Left lung (tissue), 10 donors: ENCODE data around the gene CD1C. TPM values are rescaled to one million over a fixed set of nuclear protein-coding genes. Genes with fewer than 3 reads are reported as not detected.
"Not testable (repeated sequence)": the region's sequence is repeated elsewhere in the genome, so short reads cannot be mapped to it uniquely, and the experiment has no call there.

ENCODE experiments used
- ATAC-seq: fragments of 200-7000 bp; cut with Tn5 transposase; one replicate; pipeline ENCODE4 v1.9.1; 2020; ENCODE audit warnings: moderate library complexity
- DNase-seq, 4 donors: peaks; one replicate each; pipeline ENCODE4 v3.0.0-alpha.2; 2013 to 2020
- H3K27ac ChIP-seq, 2 donors: fragments of 200-600 bp; sonication (generic) in 1 of 2; one replicate each; pipeline versions ENCODE4 v1.5.0 to v1.8.0; 2020 to 2021
- H3K27me3 ChIP-seq, 2 donors: fragments of 200-600 bp; sonication (generic) in 1 of 2; one replicate each; pipeline versions ENCODE4 v1.5.0 to v1.8.0; 2020 to 2021
- H3K36me3 ChIP-seq, 2 donors: fragments of 200-600 bp; sonication (generic) in 1 of 2; one replicate each; pipeline versions ENCODE4 v1.5.0 to v1.8.0; 2020 to 2021
- H3K4me1 ChIP-seq, 2 donors: fragments of 200-600 bp; one replicate each; pipeline ENCODE4 v1.8.0; 2021
- H3K4me3 ChIP-seq, 2 donors: fragments of 200-600 bp; sonication (generic) in 1 of 2; one replicate each; pipeline versions ENCODE4 v1.5.0 to v1.8.0; 2020 to 2021; ENCODE audit warnings: mild to moderate bottlenecking in 1 of 2
- H3K9me3 ChIP-seq, 2 donors: fragments of 200-600 bp; sonication (generic) in 1 of 2; one replicate each; pipeline versions ENCODE4 v1.5.0 to v1.8.0; 2020 to 2021
- intact Hi-C, 2 donors: fragments of 100-400 bp; cut with DNase I; formaldehyde crosslinking; loops; one replicate each; pipeline versions ENCODE4 v1.11.2 to v1.14.2; 2022
- polyA plus RNA-seq, 6 donors: library from polyadenylated mRNA; unstranded; fragments of 120-200 nt; gene quantifications; one replicate each; pipeline ENCODE4 v1.2.1, GENCODE V29; 2013; ENCODE audit not compliant: insufficient read length in 6 of 6
- total RNA-seq, 2 donors: library from RNA; stranded (reverse); fragmentation: NEBNext Ultra II Directional; extraction: Animal tissue kit (Norgen Biotek cat#: 25700); gene quantifications; one replicate each; pipeline ENCODE4 v1.2.1, GENCODE V29; 2021
- TF ChIP-seq, protein P1 (sequence below), 2 donors: fragments of 200-600 bp; sonication (generic) in 1 of 2; IDR thresholded peaks; one replicate each; pipeline versions ENCODE4 v1.5.0 to v1.8.0; 2021; ENCODE audit warnings: antibody characterized with exemption in 2 of 2
- donor health status: DM: no; HTN: yes; CAD: no.
- donor health status: DM: no; HTN: no; CAD: no.

CD1C gene
- total and polyA plus RNA-seq, 8 donors = 0.76 to 2.8 (median 1.7) TPM

DNA sequence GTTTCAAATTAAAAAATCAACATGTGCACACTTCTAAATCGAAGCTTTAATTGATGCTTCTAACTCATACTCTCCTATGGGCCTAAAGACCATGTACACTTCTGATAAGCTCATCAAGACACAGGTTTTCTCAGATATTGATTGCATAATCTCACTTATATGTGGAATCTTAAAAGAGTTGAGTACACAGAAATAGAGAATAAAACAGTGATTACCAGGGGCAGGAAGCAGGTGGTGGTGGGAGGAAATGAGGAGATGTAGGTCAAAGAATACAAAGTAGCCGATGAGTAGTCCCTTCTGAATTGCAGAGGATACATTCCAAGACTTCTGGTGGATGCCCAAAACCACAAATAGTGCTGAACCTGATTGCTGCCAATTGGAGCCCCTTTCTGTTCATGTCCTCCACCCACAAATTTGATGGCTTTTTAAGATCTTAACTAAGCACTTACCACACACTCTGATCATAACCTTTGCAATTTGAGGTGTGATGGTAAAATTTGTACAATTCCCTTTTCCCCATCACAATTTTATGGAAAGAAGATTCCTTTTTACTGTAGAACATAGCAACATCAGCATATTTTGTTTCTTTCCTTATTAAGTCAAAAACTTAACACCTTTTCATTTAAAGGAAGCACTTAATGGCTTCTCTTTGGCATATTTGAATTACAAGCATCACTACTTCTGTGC, 44.9 kb downstream of the CD1C start:
- no peaks in the 10 kb centered on the region for H3K9me3 ChIP-seq
- no peak for DNase-seq
- no peak for ATAC-seq
- H3K36me3 ChIP-seq = no peaks in the 10 kb centered on the region
- H3K4me1 ChIP-seq = no peaks in the 10 kb centered on the region
- peaks cover 0 to 10% of the 10 kb centered on the region in 2 donors for H3K27me3 ChIP-seq
- TF ChIP-seq, protein P1, sequence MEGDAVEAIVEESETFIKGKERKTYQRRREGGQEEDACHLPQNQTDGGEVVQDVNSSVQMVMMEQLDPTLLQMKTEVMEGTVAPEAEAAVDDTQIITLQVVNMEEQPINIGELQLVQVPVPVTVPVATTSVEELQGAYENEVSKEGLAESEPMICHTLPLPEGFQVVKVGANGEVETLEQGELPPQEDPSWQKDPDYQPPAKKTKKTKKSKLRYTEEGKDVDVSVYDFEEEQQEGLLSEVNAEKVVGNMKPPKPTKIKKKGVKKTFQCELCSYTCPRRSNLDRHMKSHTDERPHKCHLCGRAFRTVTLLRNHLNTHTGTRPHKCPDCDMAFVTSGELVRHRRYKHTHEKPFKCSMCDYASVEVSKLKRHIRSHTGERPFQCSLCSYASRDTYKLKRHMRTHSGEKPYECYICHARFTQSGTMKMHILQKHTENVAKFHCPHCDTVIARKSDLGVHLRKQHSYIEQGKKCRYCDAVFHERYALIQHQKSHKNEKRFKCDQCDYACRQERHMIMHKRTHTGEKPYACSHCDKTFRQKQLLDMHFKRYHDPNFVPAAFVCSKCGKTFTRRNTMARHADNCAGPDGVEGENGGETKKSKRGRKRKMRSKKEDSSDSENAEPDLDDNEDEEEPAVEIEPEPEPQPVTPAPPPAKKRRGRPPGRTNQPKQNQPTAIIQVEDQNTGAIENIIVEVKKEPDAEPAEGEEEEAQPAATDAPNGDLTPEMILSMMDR (IDR thresholded peaks at IDR 0.05) = no peak
- H3K4me3 ChIP-seq = no peak overlapping the region
- H3K27ac ChIP-seq = no peak overlapping the region
- intact Hi-C loops = no loop called here

DNA sequence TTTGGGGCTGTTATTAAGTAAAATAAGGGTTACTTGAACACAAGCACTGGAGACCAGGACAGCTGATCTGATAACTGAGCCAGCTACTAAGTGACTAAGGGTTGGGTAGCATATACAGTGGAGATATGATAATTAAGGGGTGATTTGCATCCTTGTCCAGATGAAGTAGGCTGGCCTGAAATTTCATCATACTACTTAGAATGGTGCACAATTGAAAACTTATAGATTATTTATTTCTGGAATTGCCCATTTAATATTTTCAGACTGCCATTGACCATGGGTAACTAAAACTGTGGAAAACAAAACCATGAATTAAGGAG, 45.5 kb downstream of the CD1C start:
- Histone ChIP-seq H3K27ac (no peak overlapping the region), H3K27me3 (peaks cover 0 to 10% of the 10 kb centered on the region in 2 donors), H3K36me3 (no peaks in the 10 kb centered on the region), H3K9me3 (no peaks in the 10 kb centered on the region), H3K4me1 (no peaks in the 10 kb centered on the region), H3K4me3 (no peak overlapping the region)
- ATAC-seq = no peak
- intact Hi-C loops = no loop called here
- TF ChIP-seq, protein P1 (IDR thresholded peaks at IDR 0.05) = no peak
- no peak for DNase-seq

DNA sequence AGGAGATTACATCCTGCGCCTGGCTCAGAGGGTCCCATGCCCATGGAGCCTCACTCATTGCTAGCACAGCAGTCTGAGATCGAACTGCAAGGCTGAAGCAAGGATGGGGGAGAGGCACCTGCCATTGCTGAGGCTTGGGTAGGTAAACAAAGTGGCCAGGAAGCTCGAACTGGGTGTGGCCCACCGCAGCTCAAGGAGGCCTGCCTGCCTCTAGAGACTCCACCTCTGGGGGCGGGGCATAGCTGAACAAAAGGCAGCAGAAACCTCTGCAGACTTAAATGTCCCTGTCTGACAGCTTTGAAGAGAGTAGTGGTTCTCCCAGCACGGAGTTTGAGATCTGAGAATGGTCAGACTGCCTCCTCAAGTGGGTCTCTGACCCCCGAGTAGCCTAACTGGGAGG, 46.7 kb downstream of the CD1C start:
- H3K4me1 ChIP-seq = not testable (repeated sequence)

More for the DNA sequence above, 46.7 kb downstream of the CD1C start:
- ATAC-seq, H3K36me3 ChIP-seq, H3K4me3 ChIP-seq, H3K27me3 ChIP-seq, DNase-seq, intact Hi-C loops, H3K27ac ChIP-seq, H3K9me3 ChIP-seq: not testable (repeated sequence)

Other genes with a start within 250 kb of the CD1C start
- 1 to 10 TPM; 1.9 to 3.6 TPM for gene CD1D, start 109.0 kb upstream of the CD1C start, total RNA-seq
- 1 to 10 TPM; 1.5 to 2.1 (median 1.7) TPM for gene CD1D, start 109.0 kb upstream of the CD1C start, polyA plus RNA-seq
- under 1 TPM in 1 of 2 donors, not detected in 1; 0.67 TPM for gene CD1A, start 35.5 kb upstream of the CD1C start, total RNA-seq
- under 1 TPM in 1 of 6 donors, not detected in 5; 0.07 TPM for gene CD1A, start 35.5 kb upstream of the CD1C start, polyA plus RNA-seq
- gene CD1B, start 41.6 kb downstream of the CD1C start, total RNA-seq = under 1 TPM in 1 of 2 donors, not detected in 1; 0.41 TPM
- under 1 TPM in 1 of 6 donors, not detected in 5; 0.12 TPM for gene CD1B, start 41.6 kb downstream of the CD1C start, polyA plus RNA-seq
- gene CD1E, start 64.0 kb downstream of the CD1C start, total RNA-seq = under 1 TPM; 0.16 to 0.47 TPM
- under 1 TPM in 4 of 6 donors, not detected in 2; 0.17 to 0.36 (median 0.24) TPM for gene CD1E, start 64.0 kb downstream of the CD1C start, polyA plus RNA-seq
- gene OR10T2, start 109.5 kb downstream of the CD1C start, total RNA-seq = not detected
- gene OR10T2, start 109.5 kb downstream of the CD1C start, polyA plus RNA-seq = not detected
- not detected for gene OR10K2, start 136.3 kb downstream of the CD1C start, total RNA-seq
- gene OR10K2, start 136.3 kb downstream of the CD1C start, polyA plus RNA-seq = under 1 TPM in 1 of 6 donors, not detected in 5; 0.09 TPM
- gene OR10K1, start 171.9 kb downstream of the CD1C start, total RNA-seq = not detected
- gene OR10K1, start 171.9 kb downstream of the CD1C start, polyA plus RNA-seq = under 1 TPM in 2 of 6 donors, not detected in 4; 0.04 to 0.06 TPM
- gene OR10R2, start 182.3 kb downstream of the CD1C start, total RNA-seq = not detected
- gene OR10R2, start 182.3 kb downstream of the CD1C start, polyA plus RNA-seq = not detected